NT2/D1 (cell line): ENCODE measurements around the gene AKR1B15.

Experiments used
- SUZ12 ChIP-seq: IDR thresholded peaks from 2 replicates; pipeline ENCODE4 v1.6.1; 2011; ENCODE audit not compliant: insufficient read length, insufficient read depth; ENCODE audit errors: extremely low read depth
- YY1 ChIP-seq: IDR thresholded peaks from 2 replicates; pipeline ENCODE4 v1.6.1; 2011; ENCODE audit not compliant: insufficient read length, insufficient read depth
- ZNF274 ChIP-seq: IDR thresholded peaks from 2 replicates; pipeline ENCODE4 v1.6.1; 2011; ENCODE audit warnings: mild to moderate bottlenecking, low read depth, low read length

DNA sequence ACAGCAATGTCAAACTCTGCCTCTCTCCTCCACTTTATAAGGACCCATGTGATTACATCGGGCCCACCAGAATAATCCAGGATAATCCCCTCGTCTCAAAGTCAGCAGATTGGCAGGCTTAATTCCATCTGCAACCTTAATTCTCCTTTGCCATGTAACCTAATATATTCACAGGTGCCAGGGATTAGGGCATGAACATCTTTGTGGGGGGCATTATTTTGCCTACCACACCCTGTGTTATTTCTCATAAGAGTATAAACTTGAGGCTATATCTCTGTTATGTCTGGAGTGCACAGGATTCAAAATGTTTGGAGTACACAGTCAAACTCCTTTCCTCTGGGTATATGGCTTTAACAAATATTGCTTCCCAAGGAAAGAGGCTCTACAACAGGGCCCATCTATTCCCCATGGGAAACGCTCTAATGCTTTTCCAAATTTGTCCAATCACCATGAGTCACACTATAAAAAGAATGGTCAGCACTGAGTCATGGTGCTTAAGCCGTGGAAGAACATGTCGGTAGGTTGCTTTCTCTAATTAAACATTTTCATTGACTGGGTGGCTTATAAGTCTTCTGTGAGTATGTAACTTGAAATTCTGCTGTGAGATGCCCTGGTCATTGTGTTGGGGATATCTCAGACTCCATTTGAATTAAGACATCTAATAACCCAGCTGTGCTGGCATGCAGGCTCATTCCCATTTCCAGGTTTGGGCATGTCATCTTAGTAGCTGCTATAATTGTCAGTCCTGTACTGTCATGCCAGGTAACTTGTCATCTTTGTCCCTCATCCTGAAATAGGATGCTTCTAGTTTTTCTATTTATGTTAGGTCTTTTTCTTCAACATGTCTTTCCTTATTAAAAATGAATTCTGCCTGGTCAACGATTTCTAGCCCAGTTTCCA lies 33.1 kb upstream of the AKR1B15 start:
- TF ChIP-seq ZNF274 (no peak), SUZ12 (no peak), YY1 (no peak)
